NCI-H2171 (cell line): ENCODE measurements around the gene QRFP.

ENCODE experiments used
- DNase-seq: peaks from one replicate; lab custom pipeline; 2025; lab: John Stamatoyannopoulos, UW

Gene QRFP

DNA sequence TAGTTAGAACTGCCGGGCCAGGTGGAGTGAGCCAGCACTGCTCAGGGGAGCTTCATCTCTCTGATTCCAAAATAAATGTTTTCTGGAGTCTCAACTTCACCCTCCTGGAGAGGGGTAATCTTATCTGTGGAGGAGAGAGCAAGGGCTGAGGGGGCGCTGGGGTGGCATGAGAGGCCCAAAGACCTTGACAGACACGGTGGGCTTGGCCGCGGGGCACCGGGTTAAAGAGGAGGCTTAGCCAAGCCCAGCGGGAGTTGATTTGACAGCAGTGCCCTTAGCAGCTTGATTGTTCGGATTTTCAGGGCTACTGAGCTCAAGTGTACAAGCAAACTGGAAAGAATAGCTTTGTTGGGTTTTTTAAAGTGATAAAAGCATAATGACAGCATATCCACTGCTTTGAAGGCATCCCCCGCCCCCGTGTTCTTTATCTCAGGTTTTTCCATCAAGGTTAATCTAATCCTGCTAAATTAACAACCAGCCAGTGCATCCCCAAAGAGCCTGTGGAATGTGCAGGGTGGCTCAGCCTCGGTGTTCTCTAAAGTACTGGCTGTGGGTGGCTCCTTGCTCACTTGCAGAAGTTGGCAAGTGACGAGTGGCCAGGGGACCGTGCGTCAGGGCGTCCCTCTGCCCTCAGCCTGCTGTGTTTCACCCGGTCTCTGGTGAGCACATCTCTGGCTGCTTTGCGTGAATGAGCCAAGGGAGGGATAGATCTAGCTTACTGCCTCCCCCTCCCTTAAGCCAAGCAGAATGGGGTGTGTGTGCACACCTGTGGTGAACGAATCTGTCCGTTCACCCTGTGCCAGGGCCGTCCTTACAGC is 5.5 kb downstream of the QRFP start:
- DNase-seq, result no peak

DNA sequence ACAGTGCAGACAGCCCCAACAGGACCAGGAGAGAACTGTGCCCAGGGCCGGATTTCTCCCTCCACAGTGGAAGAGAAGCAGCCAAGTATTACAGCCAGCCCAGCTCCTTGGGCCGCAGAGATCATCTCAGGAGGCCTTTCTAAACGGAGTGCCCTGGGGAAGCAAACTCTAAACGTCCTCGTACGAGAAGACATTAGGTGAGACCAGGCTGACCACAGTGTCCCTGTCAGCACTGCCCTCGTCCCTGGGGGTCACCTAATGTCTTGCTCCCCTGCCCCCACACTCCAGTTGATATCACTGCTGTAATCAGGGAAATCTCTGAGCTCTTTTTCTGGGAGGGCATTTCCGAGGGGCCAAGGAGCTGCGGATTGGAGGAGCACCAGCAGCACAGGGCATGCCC is 6.5 kb downstream of the QRFP start:
- DNase-seq, result no peak

DNA sequence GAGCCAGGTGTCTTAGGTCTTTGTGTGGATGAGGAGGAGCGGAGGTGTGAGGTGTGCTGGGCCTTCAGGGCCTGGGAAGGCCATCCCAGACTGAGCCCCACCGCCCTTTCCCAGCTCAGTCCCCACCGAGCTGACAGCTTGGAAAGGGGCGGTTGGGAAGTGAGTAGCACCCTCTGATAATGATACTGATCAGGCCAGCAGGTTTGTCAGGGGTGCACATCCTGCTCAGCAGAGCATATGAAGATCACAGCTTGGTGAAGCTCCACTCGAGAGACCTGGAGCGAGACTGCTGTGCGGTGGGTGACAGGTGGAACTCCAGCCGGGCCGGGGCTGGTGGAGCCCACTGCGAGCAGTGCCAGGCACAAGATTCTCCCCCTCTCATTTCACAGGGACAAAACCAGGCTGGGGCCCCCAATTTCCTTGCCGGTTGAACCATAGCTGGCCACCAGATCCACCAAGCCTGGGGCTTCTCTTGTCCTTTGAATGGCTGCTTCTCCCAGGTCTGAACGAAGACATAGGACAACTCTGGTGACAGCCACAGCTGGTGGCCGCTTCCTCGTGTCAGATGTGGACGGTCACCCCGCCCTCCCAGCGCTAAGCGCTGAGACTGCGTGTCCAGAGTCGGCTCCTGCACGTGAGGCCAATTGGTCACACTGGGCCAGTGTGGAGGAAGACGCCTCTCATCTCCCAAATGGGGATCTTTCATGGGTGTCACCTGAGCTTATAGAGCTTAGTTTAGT is 8.3 kb downstream of the QRFP start:
- DNase-seq, result no peak

GRCh38 chr9:130887494-130888144 is 9.0 kb downstream of the QRFP start:
- no peak for DNase-seq

DNA sequence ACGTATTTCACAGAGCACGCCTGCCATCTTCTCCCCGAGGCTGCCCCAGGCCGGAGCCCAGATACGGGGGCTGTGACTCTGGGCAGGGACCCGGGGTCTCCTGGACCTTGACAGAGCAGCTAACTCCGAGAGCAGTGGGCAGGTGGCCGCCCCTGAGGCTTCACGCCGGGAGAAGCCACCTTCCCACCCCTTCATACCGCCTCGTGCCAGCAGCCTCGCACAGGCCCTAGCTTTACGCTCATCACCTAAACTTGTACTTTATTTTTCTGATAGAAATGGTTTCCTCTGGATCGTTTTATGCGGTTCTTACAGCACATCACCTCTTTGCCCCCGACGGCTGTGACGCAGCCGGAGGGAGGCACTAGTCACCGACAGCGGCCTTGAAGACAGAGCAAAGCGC is 9.6 kb downstream of the QRFP start:
- DNase-seq, result no peak

DNA sequence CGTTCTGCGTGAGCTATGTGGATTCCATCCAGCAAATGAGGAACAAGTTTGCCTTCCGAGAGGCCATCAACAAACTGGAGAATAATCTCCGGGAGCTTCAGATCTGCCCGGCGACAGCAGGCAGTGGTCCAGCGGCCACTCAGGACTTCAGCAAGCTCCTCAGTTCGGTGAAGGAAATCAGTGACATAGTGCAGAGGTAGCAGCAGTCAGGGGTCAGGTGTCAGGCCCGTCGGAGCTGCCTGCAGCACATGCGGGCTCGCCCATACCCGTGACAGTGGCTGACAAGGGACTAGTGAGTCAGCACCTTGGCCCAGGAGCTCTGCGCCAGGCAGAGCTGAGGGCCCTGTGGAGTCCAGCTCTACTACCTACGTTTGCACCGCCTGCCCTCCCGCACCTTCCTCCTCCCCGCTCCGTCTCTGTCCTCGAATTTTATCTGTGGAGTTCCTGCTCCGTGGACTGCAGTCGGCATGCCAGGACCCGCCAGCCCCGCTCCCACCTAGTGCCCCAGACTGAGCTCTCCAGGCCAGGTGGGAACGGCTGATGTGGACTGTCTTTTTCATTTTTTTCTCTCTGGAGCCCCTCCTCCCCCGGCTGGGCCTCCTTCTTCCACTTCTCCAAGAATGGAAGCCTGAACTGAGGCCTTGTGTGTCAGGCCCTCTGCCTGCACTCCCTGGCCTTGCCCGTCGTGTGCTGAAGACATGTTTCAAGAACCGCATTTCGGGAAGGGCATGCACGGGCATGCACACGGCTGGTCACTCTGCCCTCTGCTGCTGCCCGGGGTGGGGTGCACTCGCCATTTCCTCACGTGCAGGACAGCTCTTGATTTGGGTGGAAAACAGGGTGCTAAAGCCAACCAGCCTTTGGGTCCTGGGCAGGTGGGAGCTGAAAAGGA is 10.9 kb downstream of the QRFP start:
- no peak for DNase-seq

DNA sequence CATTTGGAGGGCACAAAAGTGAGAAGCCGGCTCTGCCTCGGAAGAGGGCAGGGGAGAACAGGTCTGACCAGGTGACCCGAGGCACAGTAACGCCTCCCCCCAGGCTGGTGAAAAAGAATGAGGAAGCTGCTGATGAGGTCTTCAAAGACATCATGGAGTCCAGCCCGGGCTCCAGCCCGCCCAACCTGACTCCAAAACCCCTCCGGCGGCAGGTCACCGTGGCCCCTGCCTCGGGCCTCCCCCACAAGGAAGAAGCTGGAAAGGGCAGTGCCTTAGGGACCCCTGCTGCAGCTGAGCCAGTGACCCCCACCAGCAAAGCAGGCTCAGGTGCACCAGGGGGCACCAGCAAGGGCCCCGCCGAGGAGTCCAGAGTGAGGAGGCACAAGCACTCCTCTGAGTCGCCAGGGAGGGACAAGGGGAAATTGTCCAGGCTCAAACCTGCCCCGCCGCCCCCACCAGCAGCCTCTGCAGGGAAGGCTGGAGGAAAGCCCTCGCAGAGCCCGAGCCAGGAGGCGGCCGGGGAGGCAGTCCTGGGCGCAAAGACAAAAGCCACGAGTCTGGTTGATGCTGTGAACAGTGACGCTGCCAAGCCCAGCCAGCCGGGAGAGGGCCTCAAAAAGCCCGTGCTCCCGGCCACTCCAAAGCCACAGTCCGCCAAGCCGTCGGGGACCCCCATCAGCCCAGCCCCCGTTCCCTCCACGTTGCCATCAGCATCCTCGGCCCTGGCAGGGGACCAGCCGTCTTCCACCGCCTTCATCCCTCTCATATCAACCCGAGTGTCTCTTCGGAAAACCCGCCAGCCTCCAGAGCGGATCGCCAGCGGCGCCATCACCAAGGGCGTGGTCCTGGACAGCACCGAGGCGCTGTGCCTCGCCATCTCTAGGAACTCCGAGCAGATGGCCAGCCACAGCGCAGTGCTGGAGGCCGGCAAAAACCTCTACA is 11.8 kb downstream of the QRFP start:
- no peak for DNase-seq

DNA sequence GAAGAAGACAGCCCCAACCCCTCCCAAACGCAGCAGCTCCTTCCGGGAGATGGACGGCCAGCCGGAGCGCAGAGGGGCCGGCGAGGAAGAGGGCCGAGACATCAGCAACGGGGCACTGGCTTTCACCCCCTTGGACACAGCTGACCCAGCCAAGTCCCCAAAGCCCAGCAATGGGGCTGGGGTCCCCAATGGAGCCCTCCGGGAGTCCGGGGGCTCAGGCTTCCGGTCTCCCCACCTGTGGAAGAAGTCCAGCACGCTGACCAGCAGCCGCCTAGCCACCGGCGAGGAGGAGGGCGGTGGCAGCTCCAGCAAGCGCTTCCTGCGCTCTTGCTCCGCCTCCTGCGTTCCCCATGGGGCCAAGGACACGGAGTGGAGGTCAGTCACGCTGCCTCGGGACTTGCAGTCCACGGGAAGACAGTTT is 12.5 kb downstream of the QRFP start:
- no peak for DNase-seq

DNA sequence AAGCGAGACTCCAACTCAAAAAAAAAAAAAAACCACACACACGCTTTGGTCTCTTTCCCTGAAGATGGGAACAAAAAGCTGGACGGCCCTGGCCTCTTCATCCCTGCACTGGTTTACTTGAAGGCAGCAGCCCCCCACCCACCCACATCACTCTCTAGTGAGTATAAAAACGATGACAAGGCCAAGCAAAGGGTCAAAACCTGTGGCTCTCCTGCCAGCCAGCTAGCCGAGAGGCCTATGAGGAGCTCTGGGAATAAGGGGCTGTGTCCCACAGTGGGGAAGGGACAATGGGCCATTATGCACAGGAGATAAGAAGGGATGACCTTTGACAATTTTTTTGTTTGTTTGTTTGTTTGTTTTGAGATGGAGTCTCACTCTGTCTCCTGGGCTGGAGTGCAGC is 13.1 kb downstream of the QRFP start:
- DNase-seq, result no peak

DNA sequence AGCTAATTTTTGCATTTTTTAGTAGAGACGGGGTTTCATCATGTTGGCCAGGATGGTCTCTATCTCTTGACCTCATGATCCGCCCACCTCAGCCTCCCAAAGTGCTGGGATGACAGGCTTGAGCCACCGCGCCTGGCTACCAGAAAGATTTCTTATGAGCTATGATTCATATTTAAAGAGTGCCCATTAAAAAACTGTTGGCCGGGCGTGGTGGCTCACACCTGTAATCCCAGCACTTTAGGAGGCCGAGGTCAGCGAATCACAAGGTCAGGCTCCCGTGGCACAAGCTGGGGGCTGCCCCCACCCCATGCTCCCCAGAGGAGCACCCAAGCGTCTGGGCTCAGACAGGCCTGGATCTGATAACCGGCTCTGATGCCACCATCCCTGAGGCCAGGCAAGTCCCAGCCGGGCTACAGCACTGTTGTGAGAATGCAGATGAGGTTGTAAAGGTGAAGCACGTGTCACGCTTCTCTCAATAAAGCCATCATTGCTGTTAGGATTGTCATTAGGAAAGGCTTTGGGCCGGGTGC is 13.9 kb downstream of the QRFP start:
- DNase-seq, result no peak

- DNase-seq, result no peak
Observed at GRCh38 chr9:130881516-130881915, 15.1 kb downstream of the QRFP start.

- no peak for DNase-seq
Observed at GRCh38 chr9:130880599-130881220, 15.9 kb downstream of the QRFP start.

- DNase-seq, result no peak
Observed at GRCh38 chr9:130879863-130880411, 16.7 kb downstream of the QRFP start.

DNA sequence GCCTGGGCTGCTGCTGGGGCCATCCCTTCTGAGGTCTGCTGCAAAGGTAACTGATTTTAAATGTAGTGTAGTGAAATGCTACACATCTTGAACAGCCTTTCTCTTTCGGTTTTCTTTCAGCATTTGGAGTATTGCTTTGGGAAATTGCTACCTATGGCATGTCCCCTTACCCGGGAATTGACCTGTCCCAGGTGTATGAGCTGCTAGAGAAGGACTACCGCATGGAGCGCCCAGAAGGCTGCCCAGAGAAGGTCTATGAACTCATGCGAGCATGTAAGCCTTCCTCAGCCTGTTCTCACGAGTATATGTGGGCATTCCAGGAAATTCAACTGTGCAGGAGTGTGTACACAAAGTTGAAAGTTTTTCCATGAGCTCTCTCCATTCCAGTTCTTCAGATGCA is 18.3 kb downstream of the QRFP start:
- no peak for DNase-seq

GRCh38 chr9:130877300-130877699 is 19.3 kb downstream of the QRFP start:
- no peak for DNase-seq

- no peak for DNase-seq
Observed at GRCh38 chr9:130874783-130875182, 21.8 kb downstream of the QRFP start.

- no peak for DNase-seq
Observed at GRCh38 chr9:130873966-130874365, 22.6 kb downstream of the QRFP start.

DNA sequence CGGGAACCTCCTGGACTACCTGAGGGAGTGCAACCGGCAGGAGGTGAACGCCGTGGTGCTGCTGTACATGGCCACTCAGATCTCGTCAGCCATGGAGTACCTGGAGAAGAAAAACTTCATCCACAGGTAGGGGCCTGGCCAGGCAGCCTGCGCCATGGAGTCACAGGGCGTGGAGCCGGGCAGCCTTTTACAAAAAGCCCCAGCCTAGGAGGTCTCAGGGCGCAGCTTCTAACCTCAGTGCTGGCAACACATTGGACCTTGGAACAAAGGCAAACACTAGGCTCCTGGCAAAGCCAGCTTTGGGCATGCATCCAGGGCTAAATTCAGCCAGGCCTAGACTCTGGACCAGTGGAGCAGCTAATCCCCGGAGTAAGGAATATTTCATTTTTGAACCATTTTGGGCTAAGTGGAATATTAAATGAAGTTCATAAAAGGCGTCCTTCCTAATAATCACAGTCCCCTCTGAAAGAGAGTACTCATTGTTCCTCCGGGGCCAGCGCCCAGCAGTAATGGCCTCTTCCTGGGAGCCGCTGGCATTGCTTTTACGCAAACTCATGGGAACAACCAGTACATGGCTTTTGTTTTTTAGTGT is 23.6 kb downstream of the QRFP start:
- DNase-seq, result no peak

DNA sequence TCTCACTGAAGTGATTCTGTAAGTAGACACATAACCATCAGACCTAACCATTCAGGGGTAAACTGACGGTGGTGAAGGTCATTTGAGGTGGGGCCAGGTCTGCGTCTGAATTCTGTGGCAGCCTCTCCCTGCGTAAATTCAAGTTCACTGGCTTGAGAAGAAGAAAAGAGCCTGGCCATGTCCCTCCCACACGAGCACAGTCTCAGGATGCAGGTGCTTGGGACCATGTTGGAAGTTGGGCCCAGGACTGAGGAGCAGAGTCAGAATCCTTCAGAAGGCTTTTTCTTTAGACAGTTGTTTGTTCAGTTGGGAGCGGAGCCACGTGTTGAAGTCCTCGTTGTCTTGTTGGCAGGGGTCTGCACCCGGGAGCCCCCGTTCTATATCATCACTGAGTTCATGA is 24.1 kb downstream of the QRFP start:
- no peak for DNase-seq
